CD14-positive monocyte (primary cell): Measurements from ENCODE around the gene OR3A2. TPM values are rescaled to one million over a fixed set of nuclear protein-coding genes. Genes with fewer than 3 reads are reported as not detected.

Experiments used
- DNase-seq, 3 donors: peaks; one replicate each; pipeline ENCODE4 v3.0.0-alpha.2; 2011 to 2022
- H2AFZ ChIP-seq: 2 replicates; pipeline ENCODE4 v1.6.0; 2012; ENCODE audit warnings: mild to moderate bottlenecking, low read depth, low read length, inconsistent platforms; ENCODE audit not compliant: insufficient read depth, poor library complexity, severe bottlenecking
- H3K27ac ChIP-seq, 2 donors: 1 replicate in 1 of 2; 2 replicates in 1 of 2; pipeline ENCODE4 v1.5.1; 2012 to 2013; ENCODE audit warnings: low read length in 2 of 2, control low read depth in 1 of 2, inconsistent platforms in 1 of 2, low read depth in 1 of 2, mild to moderate bottlenecking in 1 of 2
- H3K27me3 ChIP-seq, 2 donors: one replicate each; pipeline versions ENCODE4 v1.6.0 to v1.6.1; 2011 to 2013; ENCODE audit warnings: low read length in 2 of 2; ENCODE audit not compliant: control insufficient read depth in 2 of 2, insufficient read depth in 2 of 2
- H3K36me3 ChIP-seq, 2 donors: replicated peaks in 1 of 2; 1 replicate in 1 of 2; 2 replicates in 1 of 2; pipeline versions ENCODE4 v1.5.1 to v1.6.1; 2012 to 2013; ENCODE audit warnings: low read length in 2 of 2, control low read depth in 1 of 2, inconsistent platforms in 1 of 2, mild to moderate bottlenecking in 1 of 2; ENCODE audit not compliant: insufficient read depth in 2 of 2, control insufficient read depth in 1 of 2
- H3K4me1 ChIP-seq, 2 donors: 1 replicate in 1 of 2; 2 replicates in 1 of 2; pipeline versions ENCODE4 v1.5.1 to v1.6.1; 2012 to 2013; ENCODE audit warnings: low read length in 2 of 2, control low read depth in 1 of 2, inconsistent platforms in 1 of 2, mild to moderate bottlenecking in 1 of 2, moderate library complexity in 1 of 2; ENCODE audit not compliant: insufficient read depth in 2 of 2, control insufficient read depth in 1 of 2
- H3K4me2 ChIP-seq: replicated peaks from 2 replicates; pipeline ENCODE3; 2012; ENCODE audit warnings: low read length, moderate library complexity, mild to moderate bottlenecking; ENCODE audit not compliant: poor library complexity, severe bottlenecking; ENCODE audit errors: extremely low read depth
- H3K4me3 ChIP-seq, 3 experiments: fragments of 200-600 bp in 1 of 3; sonication (generic) in 1 of 3; replicated peaks in 1 of 3; 1 replicate in 2 of 3; 2 replicates in 1 of 3; pipeline ENCODE4 v1.5.1; 2011 to 2013; ENCODE audit warnings: low read length in 3 of 3, mild to moderate bottlenecking in 3 of 3, control low read depth in 2 of 3, low read depth in 2 of 3, inconsistent platforms in 1 of 3, moderate library complexity in 1 of 3
- H3K79me2 ChIP-seq: 2 replicates; pipeline ENCODE4 v1.6.0; 2012; ENCODE audit warnings: mild to moderate bottlenecking, control low read depth, inconsistent platforms, low read length, moderate library complexity; ENCODE audit not compliant: insufficient read depth
- H3K9ac ChIP-seq: 2 replicates; pipeline ENCODE4 v1.6.0; 2017; ENCODE audit warnings: low read length, mild to moderate bottlenecking; ENCODE audit not compliant: insufficient read depth, poor library complexity, severe bottlenecking
- H3K9me3 ChIP-seq, 2 donors: replicated peaks in 1 of 2; 1 replicate in 1 of 2; 2 replicates in 1 of 2; pipeline versions ENCODE4 v1.5.1 to v1.6.1; 2012 to 2013; ENCODE audit warnings: low read length in 2 of 2, control low read depth in 1 of 2; ENCODE audit not compliant: control insufficient read depth in 1 of 2, insufficient read depth in 1 of 2
- H4K20me1 ChIP-seq: 2 replicates; pipeline ENCODE4 v1.6.0; 2012; ENCODE audit warnings: mild to moderate bottlenecking, low read length, control low read depth, moderate library complexity; ENCODE audit not compliant: insufficient read depth
- H3K27ac Mint-ChIP-seq, 7 donors: one replicate each; pipeline ENCODE4 v1.8.0; 2020; ENCODE audit warnings: mild to moderate bottlenecking in 7 of 7, mixed read lengths in 7 of 7, moderate library complexity in 6 of 7, inconsistent platforms in 2 of 7
- H3K27me3 Mint-ChIP-seq, 3 donors: one replicate each; pipeline ENCODE4 v1.8.0; 2021 to 2022; ENCODE audit warnings: low read depth in 3 of 3, mild to moderate bottlenecking in 3 of 3, mixed read lengths in 3 of 3, moderate library complexity in 3 of 3, inconsistent platforms in 1 of 3
- H3K36me3 Mint-ChIP-seq, 2 donors: one replicate each; pipeline ENCODE4 v1.8.0; 2020; ENCODE audit warnings: mixed read lengths in 2 of 2, inconsistent platforms in 1 of 2, mild to moderate bottlenecking in 1 of 2
- H3K4me1 Mint-ChIP-seq: one replicate; pipeline ENCODE4 v1.8.0; 2020; ENCODE audit warnings: mild to moderate bottlenecking, mixed read lengths
- H3K4me3 Mint-ChIP-seq, 2 donors: one replicate each; pipeline ENCODE4 v1.8.0; 2020; ENCODE audit warnings: mild to moderate bottlenecking in 2 of 2, mixed read lengths in 2 of 2, moderate library complexity in 1 of 2
- H3K9me3 Mint-ChIP-seq, 7 donors: one replicate each; pipeline ENCODE4 v1.8.0; 2020 to 2022; ENCODE audit warnings: mixed read lengths in 7 of 7, mild to moderate bottlenecking in 6 of 7, moderate library complexity in 6 of 7, inconsistent platforms in 2 of 7
- WGBS: methylation state at CpG from one replicate; pipeline ENCODE4 v1.1.5; 2013; ENCODE audit warnings: missing lambda C conversion rate; ENCODE audit not compliant: insufficient coverage; 5-methylcytosine and 5-hydroxymethylcytosine counted together
- intact Hi-C, 2 donors: fragments of 100-400 bp; cut with micrococcal nuclease; formaldehyde crosslinking; loops; one replicate each; pipeline versions ENCODE4 v1.15.0 to v1.15.1; 2023
- polyA plus RNA-seq, 3 donors: library from polyadenylated mRNA; depleted of rRNA in 1 of 3; unstranded in 2 of 3; stranded (reverse) in 1 of 3; fragments of 300-500 nt in 2 of 3; fragments of >200 nt in 1 of 3; fragmentation: Illumina TruSeq in 2 of 3; gene quantifications; 1 replicate in 2 of 3; 2 replicates in 1 of 3; pipeline ENCODE4 v1.2.3, GENCODE V29; 2012 to 2021
- TF ChIP-seq, protein P1 (sequence below): fragments of 200-600 bp; IDR thresholded peaks from one replicate; pipeline ENCODE4 v1.8.0; 2022; ENCODE audit warnings: antibody characterized with exemption, mild to moderate bottlenecking

OR3A2 gene
- polyA plus RNA-seq, 3 donors = not detected

DNA sequence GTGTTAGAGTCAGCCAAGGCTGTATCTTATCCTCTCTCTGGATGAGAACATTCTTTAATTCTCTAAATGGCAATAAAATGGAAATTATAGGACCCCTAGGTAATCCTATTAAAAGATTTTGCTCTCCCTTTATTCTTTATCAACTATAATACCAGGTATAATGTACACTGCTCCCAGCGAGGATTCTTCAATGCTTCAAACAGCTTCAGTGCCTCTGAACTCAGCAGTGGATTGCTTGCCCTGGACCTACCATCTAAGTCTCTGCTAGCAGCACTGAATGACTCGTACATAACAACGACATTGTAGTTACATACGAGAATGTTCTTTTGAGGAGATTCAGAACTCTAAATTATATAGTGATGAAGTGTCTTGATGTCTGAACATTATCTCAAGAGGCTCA lies 3.7 kb upstream of the OR3A2 start:
- H3K4me3 Mint-ChIP-seq = no peak overlapping the region
- H3K9me3 Mint-ChIP-seq = peaks cover 0 to 16% (median 13%) of the 10 kb centered on the region in 7 donors
- H3K27me3 Mint-ChIP-seq = peaks cover 16 to 37% (median 32%) of the 10 kb centered on the region in 3 donors

DNA sequence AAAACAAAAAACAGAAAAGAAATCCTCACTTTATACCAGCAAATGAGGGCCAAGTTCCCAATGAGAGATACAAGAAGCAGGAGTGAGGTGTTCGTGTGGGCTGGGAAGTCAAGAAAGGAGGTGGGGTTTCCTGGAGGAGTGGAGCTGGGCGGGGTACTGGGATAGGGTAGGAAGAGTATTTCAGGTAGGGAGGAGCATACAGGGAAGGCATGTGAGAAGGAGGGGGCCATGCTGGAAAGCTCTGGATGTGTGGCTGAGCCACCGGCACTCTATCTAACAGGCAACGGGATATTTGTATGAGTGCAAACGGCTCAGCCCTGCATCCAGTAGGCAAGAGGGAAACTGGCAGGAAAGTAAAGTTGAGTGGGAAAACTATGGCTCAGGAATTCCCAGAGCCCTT lies 4.2 kb downstream of the OR3A2 start:
- Histone ChIP-seq H2AFZ (no peak overlapping the region), H3K9ac (no peak overlapping the region), H3K36me3 (no peaks in the 10 kb centered on the region), H3K9me3 (peaks cover 0 to 6% of the 10 kb centered on the region in 2 donors), H3K4me3 (no peak overlapping the region), H4K20me1 (no peaks in the 10 kb centered on the region), H3K4me2 (no peak overlapping the region), H3K27me3 (peaks cover 0 to 12% of the 10 kb centered on the region in 2 donors), H3K27ac (no peak overlapping the region), H3K4me1 (no peaks in the 10 kb centered on the region), H3K79me2 (no peaks in the 10 kb centered on the region)
- Mint-ChIP-seq H3K4me3 (peak overlapping the region in 1 of 2 donors; percentile 33), H3K27me3 (peaks cover 12 to 29% (median 18%) of the 10 kb centered on the region in 3 donors), H3K36me3 (peaks cover 0 to 1% of the 10 kb centered on the region in 2 donors), H3K4me1 (no peaks in the 10 kb centered on the region), H3K9me3 (peaks cover 0 to 16% (median 7%) of the 10 kb centered on the region in 7 donors), H3K27ac (no peak overlapping the region)
- intact Hi-C loops = no loop called here
- TF ChIP-seq, protein P1, sequence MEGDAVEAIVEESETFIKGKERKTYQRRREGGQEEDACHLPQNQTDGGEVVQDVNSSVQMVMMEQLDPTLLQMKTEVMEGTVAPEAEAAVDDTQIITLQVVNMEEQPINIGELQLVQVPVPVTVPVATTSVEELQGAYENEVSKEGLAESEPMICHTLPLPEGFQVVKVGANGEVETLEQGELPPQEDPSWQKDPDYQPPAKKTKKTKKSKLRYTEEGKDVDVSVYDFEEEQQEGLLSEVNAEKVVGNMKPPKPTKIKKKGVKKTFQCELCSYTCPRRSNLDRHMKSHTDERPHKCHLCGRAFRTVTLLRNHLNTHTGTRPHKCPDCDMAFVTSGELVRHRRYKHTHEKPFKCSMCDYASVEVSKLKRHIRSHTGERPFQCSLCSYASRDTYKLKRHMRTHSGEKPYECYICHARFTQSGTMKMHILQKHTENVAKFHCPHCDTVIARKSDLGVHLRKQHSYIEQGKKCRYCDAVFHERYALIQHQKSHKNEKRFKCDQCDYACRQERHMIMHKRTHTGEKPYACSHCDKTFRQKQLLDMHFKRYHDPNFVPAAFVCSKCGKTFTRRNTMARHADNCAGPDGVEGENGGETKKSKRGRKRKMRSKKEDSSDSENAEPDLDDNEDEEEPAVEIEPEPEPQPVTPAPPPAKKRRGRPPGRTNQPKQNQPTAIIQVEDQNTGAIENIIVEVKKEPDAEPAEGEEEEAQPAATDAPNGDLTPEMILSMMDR = no peak
- WGBS = 78% methylated on average over 3 of the region's 5 CpGs
- no peak for DNase-seq

More for the DNA sequence above, 3.7 kb upstream of the OR3A2 start:
- peaks cover 0 to 1% of the 10 kb centered on the region in 2 donors for H3K36me3 Mint-ChIP-seq
- Histone ChIP-seq H2AFZ (no peak overlapping the region), H3K36me3 (no peaks in the 10 kb centered on the region), H3K4me1 (no peaks in the 10 kb centered on the region), H3K79me2 (no peaks in the 10 kb centered on the region), H3K4me2 (no peak overlapping the region), H3K9me3 (no peaks in the 10 kb centered on the region), H3K27me3 (peaks cover 7 to 30% of the 10 kb centered on the region in 2 donors), H4K20me1 (no peaks in the 10 kb centered on the region), H3K27ac (no peak overlapping the region), H3K4me3 (no peak overlapping the region), H3K9ac (no peak overlapping the region)
- H3K27ac Mint-ChIP-seq = no peak overlapping the region
- no peak for DNase-seq
- 17% methylated on average over 1 of the region's 4 CpGs for WGBS
- no peaks in the 10 kb centered on the region for H3K4me1 Mint-ChIP-seq
- TF ChIP-seq, protein P1 = no peak
- intact Hi-C loops = no loop called here
